Endothelial cell of hepatic sinusoid (primary cell): Measurements from ENCODE around the gene KCNT1.

Experiments used
- in situ Hi-C: cut with HindIII; loops from 2 replicates; pipeline ENCODE4 v1.10.0; 2017; ENCODE audit warnings: low sequenced_read_pairs

Gene KCNT1

DNA sequence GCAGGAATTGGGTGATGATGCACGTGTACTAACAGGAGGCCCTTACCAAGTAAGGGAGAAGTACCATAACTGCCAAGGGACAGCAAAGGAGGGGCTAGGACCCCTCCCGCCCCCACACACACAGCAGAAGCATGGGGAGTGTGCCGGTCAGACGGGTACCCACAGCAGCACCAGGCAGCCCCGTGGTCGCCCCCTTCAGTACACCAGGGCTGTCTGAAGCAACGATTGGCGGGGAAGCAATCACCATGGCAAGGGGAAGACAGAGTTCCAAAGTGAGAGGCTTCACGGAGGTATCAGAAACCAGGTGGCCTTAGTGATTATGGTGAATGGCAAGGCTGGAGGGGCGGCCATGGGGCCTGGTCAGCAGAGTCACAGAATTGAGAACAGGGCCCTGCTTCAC lies 133.1 kb downstream of the KCNT1 start:
- in situ Hi-C loops: no loop called here

DNA sequence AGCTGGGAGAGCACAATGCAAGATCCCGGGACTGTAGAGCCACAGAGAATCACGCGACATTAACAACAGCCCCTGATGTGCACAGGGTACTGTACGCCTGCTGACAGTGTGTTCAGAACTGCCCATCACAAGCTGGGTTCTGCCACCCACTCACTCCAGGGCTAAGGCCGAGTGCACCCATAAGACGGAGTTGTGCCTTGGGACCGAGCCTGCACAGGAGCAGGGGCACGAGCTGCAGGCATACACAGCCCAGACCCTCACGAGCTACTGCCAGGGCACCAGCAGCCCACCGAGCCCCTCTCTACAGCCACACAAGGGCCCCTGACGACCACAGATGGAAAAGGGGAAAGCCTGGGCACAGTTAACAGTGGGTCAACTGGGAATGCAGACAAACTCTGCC lies 137.5 kb downstream of the KCNT1 start:
- in situ Hi-C loops: no loop called here

- in situ Hi-C loops: no loop called here
These were observed 138.1 kb downstream of the KCNT1 start for GRCh38 chr9:135840107-135840506.

- in situ Hi-C loops: no loop called here
These were observed 138.6 kb downstream of the KCNT1 start for GRCh38 chr9:135840539-135840938.
